DOHH2 (cell line): ENCODE data around the gene TIAM2.

Experiments used
- H3F3A ChIP-seq: fragments of 200-600 bp; sonication (generic), shearing (Covaris generic); 2 replicates; pipeline ENCODE4 v1.6.0; 2016; ENCODE audit warnings: antibody characterized with exemption, mild to moderate bottlenecking; ENCODE audit not compliant: control insufficient read depth, insufficient read depth
- H3K27ac ChIP-seq: fragments of 200-600 bp; sonication (generic); 2 replicates; pipeline ENCODE4 v1.5.1; 2014; ENCODE audit warnings: low read depth, mild to moderate bottlenecking, low read length, moderate library complexity
- H3K27me3 ChIP-seq: fragments of 200-600 bp; sonication (generic); 2 replicates; pipeline ENCODE4 v1.6.1; 2014; ENCODE audit warnings: mild to moderate bottlenecking, low read length, mixed read lengths; ENCODE audit not compliant: control insufficient read depth
- H3K36me3 ChIP-seq: fragments of 200-600 bp; sonication (generic); 2 replicates; pipeline ENCODE4 v1.6.1; 2014; ENCODE audit warnings: mild to moderate bottlenecking, low read length, moderate library complexity, mixed read lengths; ENCODE audit not compliant: control insufficient read depth
- H3K4me1 ChIP-seq: fragments of 200-600 bp; sonication (generic); 2 replicates; pipeline ENCODE4 v1.6.1; 2014; ENCODE audit warnings: mild to moderate bottlenecking, low read length, mixed read lengths; ENCODE audit not compliant: control insufficient read depth
- H3K4me2 ChIP-seq: fragments of 200-600 bp; sonication (generic); 2 replicates; pipeline ENCODE4 v1.6.0; 2014; ENCODE audit warnings: mild to moderate bottlenecking, low read length, moderate library complexity
- H3K4me3 ChIP-seq: fragments of 200-600 bp; sonication (generic); 2 replicates; pipeline ENCODE4 v1.5.1; 2014; ENCODE audit warnings: mild to moderate bottlenecking, low read length, mixed read lengths
- H3K79me2 ChIP-seq: fragments of 200-600 bp; sonication (generic); 2 replicates; pipeline ENCODE4 v1.6.1; 2014; ENCODE audit warnings: mild to moderate bottlenecking, low read length, mixed read lengths; ENCODE audit not compliant: control insufficient read depth
- H3K9me2 ChIP-seq: fragments of 200-600 bp; sonication (generic); replicated peaks from 2 replicates; pipeline ENCODE4 v1.6.1; 2014; ENCODE audit warnings: mild to moderate bottlenecking, low read length, mixed read lengths; ENCODE audit not compliant: control insufficient read depth
- H3K9me3 ChIP-seq: fragments of 200-600 bp; sonication (generic); 2 replicates; pipeline ENCODE4 v1.6.1; 2014; ENCODE audit warnings: antibody characterized with exemption, low read length, mixed read lengths; ENCODE audit not compliant: control insufficient read depth, insufficient read depth
- H4K20me1 ChIP-seq: fragments of 200-600 bp; sonication (generic); 2 replicates; pipeline ENCODE4 v1.6.0; 2014; ENCODE audit warnings: low read depth, mild to moderate bottlenecking, antibody characterized with exemption, low read length, moderate library complexity; ENCODE audit not compliant: control insufficient read depth, insufficient read depth
- EZH2phosphoT487 ChIP-seq: fragments of 200-600 bp; sonication (generic); IDR thresholded peaks from 2 replicates; pipeline ENCODE4 v1.6.1; 2017; ENCODE audit warnings: borderline replicate concordance, mild to moderate bottlenecking, antibody characterized with exemption, low read length, moderate library complexity, mixed read lengths
- TF ChIP-seq, protein P1 (sequence below): fragments of 200-600 bp; sonication (generic); IDR thresholded peaks from one replicate; pipeline ENCODE4 v1.5.1; 2014; ENCODE audit warnings: antibody characterized with exemption, mild to moderate bottlenecking, low read depth, low read length; ENCODE audit not compliant: poor library complexity, severe bottlenecking

Gene TIAM2

DNA sequence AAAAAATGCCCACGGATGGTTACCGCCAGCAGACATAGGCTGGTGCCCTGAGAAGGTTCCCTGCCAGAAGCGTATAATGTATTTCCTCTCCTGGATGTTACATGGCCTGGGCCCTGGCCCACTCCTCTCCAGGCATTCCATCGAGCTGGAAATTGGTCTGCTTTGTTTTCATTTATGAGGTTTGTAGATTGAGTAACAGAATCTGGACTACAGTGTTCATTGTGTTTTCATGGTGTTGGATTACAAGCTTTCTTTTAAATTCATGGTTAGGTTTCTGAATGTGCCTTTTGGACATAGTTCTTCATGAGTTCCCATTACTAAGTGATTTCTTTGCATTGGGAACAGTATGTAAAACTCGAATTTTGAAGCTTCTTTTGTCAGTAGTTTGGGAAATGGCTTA lies 6.4 kb downstream of the TIAM2 start:
- TF ChIP-seq EZH2phosphoT487 = no peak
- TF ChIP-seq, protein P1, sequence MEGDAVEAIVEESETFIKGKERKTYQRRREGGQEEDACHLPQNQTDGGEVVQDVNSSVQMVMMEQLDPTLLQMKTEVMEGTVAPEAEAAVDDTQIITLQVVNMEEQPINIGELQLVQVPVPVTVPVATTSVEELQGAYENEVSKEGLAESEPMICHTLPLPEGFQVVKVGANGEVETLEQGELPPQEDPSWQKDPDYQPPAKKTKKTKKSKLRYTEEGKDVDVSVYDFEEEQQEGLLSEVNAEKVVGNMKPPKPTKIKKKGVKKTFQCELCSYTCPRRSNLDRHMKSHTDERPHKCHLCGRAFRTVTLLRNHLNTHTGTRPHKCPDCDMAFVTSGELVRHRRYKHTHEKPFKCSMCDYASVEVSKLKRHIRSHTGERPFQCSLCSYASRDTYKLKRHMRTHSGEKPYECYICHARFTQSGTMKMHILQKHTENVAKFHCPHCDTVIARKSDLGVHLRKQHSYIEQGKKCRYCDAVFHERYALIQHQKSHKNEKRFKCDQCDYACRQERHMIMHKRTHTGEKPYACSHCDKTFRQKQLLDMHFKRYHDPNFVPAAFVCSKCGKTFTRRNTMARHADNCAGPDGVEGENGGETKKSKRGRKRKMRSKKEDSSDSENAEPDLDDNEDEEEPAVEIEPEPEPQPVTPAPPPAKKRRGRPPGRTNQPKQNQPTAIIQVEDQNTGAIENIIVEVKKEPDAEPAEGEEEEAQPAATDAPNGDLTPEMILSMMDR = no peak
- H3K79me2 ChIP-seq = no peaks in the 10 kb centered on the region

DNA sequence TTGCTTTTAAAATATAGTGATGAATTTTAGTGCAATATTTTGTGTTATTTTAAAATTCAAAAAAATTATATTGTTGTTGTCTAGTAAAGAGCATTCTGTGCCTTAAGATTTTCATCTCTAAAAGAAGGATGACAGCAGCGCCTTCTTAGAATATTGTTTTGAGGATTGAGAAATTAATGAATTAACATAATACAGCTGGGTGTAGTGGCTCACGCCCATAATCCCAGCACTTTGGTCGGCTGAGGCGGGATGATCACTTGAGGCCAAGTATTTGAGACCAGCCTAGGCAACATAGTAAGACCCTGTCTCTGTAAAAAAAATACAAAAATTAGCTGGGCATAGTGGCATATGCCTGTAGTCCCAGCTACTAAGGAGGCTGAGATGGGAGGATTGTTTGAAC lies 6.8 kb downstream of the TIAM2 start:
- Histone ChIP-seq H3K27ac (no peak overlapping the region), H3K4me1 (no peaks in the 10 kb centered on the region), H4K20me1 (no peaks in the 10 kb centered on the region), H3K9me3 (no peaks in the 10 kb centered on the region), H3K27me3 (0 out of 2 replicates have a peak, but pooled peaks cover 3% of the 10 kb centered on the region), H3F3A (no peaks in the 10 kb centered on the region), H3K4me2 (no peak overlapping the region), H3K36me3 (no peaks in the 10 kb centered on the region), H3K4me3 (no peak overlapping the region), H3K79me2 (no peaks in the 10 kb centered on the region), H3K9me2 (no peaks in the 10 kb centered on the region)
- TF ChIP-seq EZH2phosphoT487 = no peak

More for the DNA sequence above, 6.4 kb downstream of the TIAM2 start:
- Histone ChIP-seq H3K27me3 (0 out of 2 replicates have a peak, but pooled peaks cover 3% of the 10 kb centered on the region), H3K36me3 (no peaks in the 10 kb centered on the region), H3K27ac (no peak overlapping the region), H3K4me2 (no peak overlapping the region), H3K9me2 (no peaks in the 10 kb centered on the region), H3F3A (no peaks in the 10 kb centered on the region), H3K4me3 (no peak overlapping the region), H3K4me1 (no peaks in the 10 kb centered on the region), H3K9me3 (no peaks in the 10 kb centered on the region), H4K20me1 (no peaks in the 10 kb centered on the region)

DNA sequence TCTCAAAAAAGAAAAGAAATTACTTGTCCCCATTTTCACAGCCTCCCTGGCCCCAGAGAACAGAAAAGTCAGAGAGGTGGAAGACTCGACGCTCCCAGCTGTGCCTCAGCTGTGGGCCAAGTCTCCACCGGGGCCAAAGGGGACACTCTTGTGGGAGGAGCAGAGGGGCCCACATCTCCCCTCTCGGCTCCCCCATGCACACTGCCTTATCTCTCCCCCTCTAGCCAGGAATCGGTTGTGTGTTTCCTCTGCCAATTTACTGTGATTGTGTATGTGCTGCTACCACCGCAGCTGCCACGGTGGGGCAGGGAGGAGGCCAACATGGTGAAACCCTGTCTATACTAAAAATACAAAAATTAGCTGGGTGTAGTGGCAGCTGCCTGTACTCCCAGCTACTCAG lies 8.4 kb downstream of the TIAM2 start:
- Histone ChIP-seq H3K27ac (no peak overlapping the region), H3K9me3 (no peaks in the 10 kb centered on the region), H3K4me3 (no peak overlapping the region), H4K20me1 (no peaks in the 10 kb centered on the region), H3K4me2 (no peak overlapping the region), H3F3A (no peaks in the 10 kb centered on the region), H3K36me3 (no peaks in the 10 kb centered on the region), H3K9me2 (no peaks in the 10 kb centered on the region), H3K4me1 (no peaks in the 10 kb centered on the region), H3K27me3 (no peaks in the 10 kb centered on the region), H3K79me2 (no peaks in the 10 kb centered on the region)
- TF ChIP-seq, protein P1 = no peak
- TF ChIP-seq EZH2phosphoT487 = no peak

DNA sequence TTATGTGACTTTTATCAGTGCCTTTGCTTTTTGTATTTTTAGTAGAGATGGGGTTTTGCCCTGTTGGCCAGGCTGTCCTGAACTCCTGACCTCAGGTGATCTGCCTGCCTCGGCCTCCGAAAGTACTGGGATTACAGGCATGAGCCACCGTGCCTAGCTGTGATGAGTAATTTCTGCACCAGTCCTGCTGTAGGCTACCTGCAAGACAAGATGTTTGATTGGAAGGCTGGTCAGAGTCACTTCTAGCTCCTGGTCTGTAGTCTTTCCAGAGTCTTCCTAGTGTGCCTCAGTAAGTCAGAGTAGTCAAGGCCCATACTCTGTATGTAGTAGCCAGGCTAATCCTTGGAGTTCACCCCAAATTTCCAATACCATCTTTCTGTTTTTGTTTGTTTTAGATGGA lies 8.9 kb downstream of the TIAM2 start:
- Histone ChIP-seq H3K27ac (no peak overlapping the region), H3K4me1 (no peaks in the 10 kb centered on the region)
- TF ChIP-seq EZH2phosphoT487 = no peak
- TF ChIP-seq, protein P1 = no peak

More for the DNA sequence above, 8.9 kb downstream of the TIAM2 start:
- Histone ChIP-seq H3F3A (no peaks in the 10 kb centered on the region), H3K4me2 (no peak overlapping the region), H3K4me3 (no peak overlapping the region), H3K9me2 (no peaks in the 10 kb centered on the region), H4K20me1 (no peaks in the 10 kb centered on the region), H3K79me2 (no peaks in the 10 kb centered on the region), H3K9me3 (no peaks in the 10 kb centered on the region), H3K27me3 (no peaks in the 10 kb centered on the region), H3K36me3 (no peaks in the 10 kb centered on the region)
